Ovary (tissue), 9 donors: ENCODE measurements around the gene S100PBP. TPM values are rescaled to one million over a fixed set of nuclear protein-coding genes. Genes with fewer than 3 reads are reported as not detected.

ENCODE experiments used
- DNase-seq, 5 donors: peaks; one replicate each; pipeline ENCODE4 v3.0.0-alpha.2; 2019 to 2020
- H3K27ac ChIP-seq, 2 donors: fragments of 200-600 bp; one replicate each; pipeline versions ENCODE4 v1.5.1 to v1.8.0; 2019 to 2022
- H3K27me3 ChIP-seq: fragments of 200-600 bp; one replicate; pipeline ENCODE4 v1.8.0; 2022
- H3K36me3 ChIP-seq: fragments of 200-600 bp; sonication (generic); one replicate; pipeline ENCODE4 v1.5.1; 2019
- H3K4me1 ChIP-seq: one replicate; pipeline ENCODE4 v1.8.1; 2013; ENCODE audit warnings: mild to moderate bottlenecking, moderate library complexity; ENCODE audit not compliant: insufficient read depth
- H3K4me3 ChIP-seq: fragments of 200-600 bp; sonication (generic); one replicate; pipeline ENCODE4 v1.5.1; 2017
- H3K9me3 ChIP-seq, 2 donors: fragments of 200-600 bp in 1 of 2; sonication (generic) in 1 of 2; one replicate each; pipeline versions ENCODE4 v1.5.1 to v1.8.1; 2013 to 2019; ENCODE audit warnings: mild to moderate bottlenecking in 1 of 2, moderate library complexity in 1 of 2
- CTCF ChIP-seq, 3 donors: fragments of 450-650 bp in 2 of 3; fragments of 200-600 bp in 1 of 3; IDR thresholded peaks; one replicate each; pipeline versions ENCODE4 v1.5.1 to v1.8.0; 2016 to 2022; ENCODE audit warnings: antibody characterized with exemption in 3 of 3, mild to moderate bottlenecking in 1 of 3
- EP300 ChIP-seq: sonication (generic); formaldehyde crosslinking; IDR thresholded peaks from one replicate; pipeline ENCODE4 v1.6.1; 2017; ENCODE audit warnings: antibody characterized with exemption
- POLR2A ChIP-seq: fragments of 450-650 bp; IDR thresholded peaks from one replicate; pipeline ENCODE4 v1.6.1; 2017; ENCODE audit warnings: antibody characterized with exemption, mild to moderate bottlenecking, moderate library complexity
- WGBS, 3 donors: extraction: QIAGEN DNeasy Blood & Tissue Kit in 1 of 3; methylation state at CpG; one replicate each; pipeline versions ENCODE4 v1.1.5 to v1.1.7; 2013 to 2017; 5-methylcytosine and 5-hydroxymethylcytosine counted together
- intact Hi-C, 4 donors: fragments of 100-400 bp; cut with DNase I; formaldehyde crosslinking; loops; one replicate each; pipeline versions ENCODE4 v1.11.0 to v1.15.1; 2022 to 2023
- polyA plus RNA-seq, 2 donors: library from polyadenylated mRNA; stranded (reverse); fragments of 200-250 nt in 1 of 2; fragments of 350-450 nt in 1 of 2; fragmentation: Illumina TruSeq in 1 of 2; extraction: RNeasy Lipid Tissue Mini Kit (QIAGEN cat#74804) in 1 of 2; gene quantifications; one replicate each; pipeline ENCODE4 v1.2.3, GENCODE V29; 2013 to 2014
- total RNA-seq, 7 donors: library from RNA; depleted of rRNA in 2 of 7; stranded (reverse); fragments of >200 nt in 2 of 7; fragmentation: NEBNext Ultra II Directional in 3 of 7; extraction: Animal tissue kit (Norgen Biotek cat#: 25700) in 3 of 7; gene quantifications; one replicate each; pipeline versions ENCODE4 v1.1.0 to v1.2.4, GENCODE V29; 2016 to 2023
- donor health status: DM: no; HTN: no; CAD: no; lungs with moderate emphysema.
- donor health status: DM: no; HTN: no; CAD: no.
- donor health status: Bipolar disorder and iron deficiency.
- donor health status: DM: yes; HTN: yes; CAD: no.
- donor health status: DM: no; HTN: no; CAD: no.
- donor health status: DM: yes; HTN: yes; CAD: no.

Gene S100PBP
- total and polyA plus RNA-seq, 9 donors, result 18.1 to 64.2 (median 42.6) TPM

- intact Hi-C loops, result no loop called here
- 74 to 80% (median 77%) methylated on average over 5 of the region's 5 CpGs for WGBS, 3 donors
- no peak overlapping the region for H3K27ac ChIP-seq
- no peak for TF ChIP-seq CTCF (IDR thresholded peaks at IDR 0.05)
- TF ChIP-seq POLR2A, result no peak
- no peak for TF ChIP-seq EP300
- DNase-seq, result no peak
- no peaks in the 10 kb centered on the region for H3K27me3 ChIP-seq
- peaks cover 2% of the 10 kb centered on the region for H3K4me1 ChIP-seq
- no peak overlapping the region for H3K4me3 ChIP-seq
- no peaks in the 10 kb centered on the region for H3K9me3 ChIP-seq
- H3K36me3 ChIP-seq, result no peaks in the 10 kb centered on the region
Measured at GRCh38 chr1:32896451-32896850, 79.0 kb downstream of the S100PBP start.

GRCh38 chr1:32897082-32898049 is 79.9 kb downstream of the S100PBP start:
- Histone ChIP-seq H3K9me3 (no peaks in the 10 kb centered on the region), H3K27ac (no peak overlapping the region), H3K4me1 (peaks cover 2% of the 10 kb centered on the region), H3K36me3 (no peaks in the 10 kb centered on the region), H3K27me3 (no peaks in the 10 kb centered on the region), H3K4me3 (no peak overlapping the region)
- WGBS, 3 donors, result 75 to 80% (median 76%) methylated on average over 11 of the region's 11 CpGs
- intact Hi-C loops, result no loop called here
- TF ChIP-seq POLR2A (no peak), EP300 (no peak), CTCF (IDR thresholded peaks at IDR 0.05) (no peak)
- DNase-seq, result no peak

- Histone ChIP-seq H3K27ac (no peak overlapping the region), H3K27me3 (no peaks in the 10 kb centered on the region), H3K9me3 (no peaks in the 10 kb centered on the region), H3K36me3 (no peaks in the 10 kb centered on the region), H3K4me3 (no peak overlapping the region), H3K4me1 (peaks cover 2% of the 10 kb centered on the region)
- peak in 1 of 5 donors; percentile 29 for DNase-seq
- TF ChIP-seq POLR2A (no peak), EP300 (no peak), CTCF (IDR thresholded peaks at IDR 0.05) (no peak)
- intact Hi-C loops, result no loop called here
- WGBS, 3 donors, result 90 to 92% (median 92%) methylated on average over 9 of the region's 9 CpGs
Measured at GRCh38 chr1:32898056-32898455, 80.6 kb downstream of the S100PBP start.

GRCh38 chr1:32898958-32899357 is 81.5 kb downstream of the S100PBP start:
- WGBS, 3 donors, result 97 to 100% (median 99%) methylated on average over 3 of the region's 3 CpGs
- H3K4me1 ChIP-seq, result no peaks in the 10 kb centered on the region
- no peak overlapping the region for H3K27ac ChIP-seq
- H3K36me3 ChIP-seq, result no peaks in the 10 kb centered on the region
- TF ChIP-seq EP300, result no peak
- no peak for TF ChIP-seq POLR2A
- no peak for TF ChIP-seq CTCF (IDR thresholded peaks at IDR 0.05)
- intact Hi-C loops, result no loop called here
- H3K27me3 ChIP-seq, result no peaks in the 10 kb centered on the region
- H3K9me3 ChIP-seq, result no peaks in the 10 kb centered on the region
- DNase-seq, result peak in 1 of 5 donors; percentile 29
- H3K4me3 ChIP-seq, result no peak overlapping the region
